Common myeloid progenitor, CD34-positive (primary cell): ENCODE results near the gene FGD2.

ENCODE experiments used
- CTCF ChIA-PET: fragments of 350-600 bp; sonication (Branson Sonifier 250); formaldehyde crosslinking; loops from one replicate; lab custom pipeline; 2021; ENCODE audit warnings: antibody characterized with exemption; lab: Charles Lee
- POLR2A ChIA-PET: fragments of 350-600 bp; sonication (Branson Sonifier 250); formaldehyde crosslinking; loops from one replicate; lab custom pipeline; 2021; ENCODE audit warnings: antibody characterized with exemption; lab: Charles Lee
- DNase-seq, 3 donors: peaks; one replicate each; pipeline versions ENCODE4 v3.0.0 to v3.0.0-alpha.2; 2013
- H3K27ac ChIP-seq, 2 experiments: 1 replicate in 1 of 2; 2 replicates in 1 of 2; pipeline ENCODE4 v1.7.0; 2013; ENCODE audit warnings: inconsistent platforms in 2 of 2, low read length in 2 of 2, mild to moderate bottlenecking in 2 of 2, low read depth in 1 of 2, moderate library complexity in 1 of 2; ENCODE audit not compliant: severe bottlenecking in 2 of 2, insufficient read depth in 1 of 2, poor library complexity in 1 of 2
- H3K27me3 ChIP-seq, 5 experiments: replicated peaks in 2 of 5; 1 replicate in 3 of 5; 2 replicates in 2 of 5; pipeline versions ENCODE4 v1.6.1 to v1.7.0; 2013; ENCODE audit warnings: low read length in 4 of 5, mild to moderate bottlenecking in 2 of 5, moderate library complexity in 2 of 5, inconsistent platforms in 1 of 5; ENCODE audit not compliant: insufficient read depth in 5 of 5, control insufficient read depth in 4 of 5
- H3K36me3 ChIP-seq, 4 experiments: 1 replicate in 2 of 4; 2 replicates in 2 of 4; pipeline versions ENCODE4 v1.6.1 to v1.7.0; 2013; ENCODE audit warnings: low read length in 3 of 4, control low read depth in 1 of 4, mild to moderate bottlenecking in 1 of 4; ENCODE audit not compliant: control insufficient read depth in 4 of 4, insufficient read depth in 4 of 4
- H3K4me1 ChIP-seq, 4 experiments: 1 replicate in 3 of 4; 2 replicates in 1 of 4; pipeline versions ENCODE4 v1.6.1 to v1.7.1; 2013; ENCODE audit warnings: low read length in 3 of 4, mild to moderate bottlenecking in 3 of 4, control low read depth in 1 of 4, inconsistent platforms in 1 of 4, moderate library complexity in 1 of 4; ENCODE audit not compliant: control insufficient read depth in 4 of 4, insufficient read depth in 4 of 4; ENCODE audit errors: control extremely low read depth in 1 of 4
- H3K4me3 ChIP-seq, 7 experiments: 1 replicate in 4 of 7; 2 replicates in 3 of 7; pipeline versions ENCODE4 v1.5.1 to v1.7.0; 2013; ENCODE audit warnings: mild to moderate bottlenecking in 7 of 7, low read length in 6 of 7, moderate library complexity in 6 of 7, inconsistent platforms in 2 of 7, low read depth in 2 of 7, control low read depth in 1 of 7; ENCODE audit not compliant: insufficient read depth in 4 of 7, control insufficient read depth in 1 of 7; ENCODE audit errors: extremely low read depth in 1 of 7
- H3K9me3 ChIP-seq, 5 experiments: 1 replicate in 4 of 5; 2 replicates in 1 of 5; pipeline versions ENCODE4 v1.6.1 to v1.7.1; 2013; ENCODE audit warnings: low read length in 4 of 5, mild to moderate bottlenecking in 2 of 5, inconsistent platforms in 1 of 5, low read depth in 1 of 5, moderate library complexity in 1 of 5; ENCODE audit not compliant: control insufficient read depth in 4 of 5, insufficient read depth in 2 of 5; ENCODE audit errors: control extremely low read depth in 1 of 5
- WGBS: methylation state at CpG from one replicate; pipeline ENCODE4 v1.1.5; 2013; ENCODE audit not compliant: insufficient coverage; 5-methylcytosine and 5-hydroxymethylcytosine counted together

The FGD2 gene

DNA sequence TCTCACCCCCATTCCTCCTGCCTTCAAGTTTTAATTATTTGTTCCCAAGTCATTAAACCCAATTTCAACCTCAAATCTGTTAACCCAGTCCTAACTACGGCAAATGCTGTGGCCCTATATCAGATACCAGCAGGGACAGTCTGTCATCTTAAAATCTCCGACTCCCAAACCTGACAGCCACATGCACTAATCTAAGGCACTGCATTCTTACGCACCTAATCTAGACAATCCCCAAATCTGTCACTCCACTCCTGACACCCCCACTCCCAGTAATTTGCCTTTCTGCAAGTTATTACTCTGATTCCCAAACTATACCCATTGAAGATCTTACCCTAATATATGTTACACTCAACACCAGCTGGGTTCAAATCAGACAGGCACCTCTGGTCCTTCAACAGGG lies 21.9 kb upstream of the FGD2 start:
- peaks cover under 1 to 24% (median 5%) of the 10 kb centered on the region in 4 experiments for H3K36me3 ChIP-seq
- POLR2A ChIA-PET: no interaction called here
- WGBS: 97% methylated on average over 3 of the region's 3 CpGs
- H3K27me3 ChIP-seq: no peaks in the 10 kb centered on the region
- no peaks in the 10 kb centered on the region for H3K9me3 ChIP-seq
- CTCF ChIA-PET: interaction anchor here (0.8 to 2.4 kb wide), 3 partner anchors 35 to 226 kb away, joined by 3 to 10 read pairs (median 4); partner anchors contain the start of gene C6orf89
- H3K4me1 ChIP-seq: peaks cover 9 to 39% (median 31%) of the 10 kb centered on the region in 4 experiments
- no peak overlapping the region for H3K27ac ChIP-seq
- no peak overlapping the region for H3K4me3 ChIP-seq
- no peak for DNase-seq

- 17% methylated on average over 19 of the region's 19 CpGs for WGBS
- CTCF ChIA-PET: interaction anchor here (1.3 to 2.4 kb wide), 3 partner anchors 9 to 186 kb away, joined by 4 to 10 read pairs (median 4); no protein-coding TSS in a partner anchor
- no peaks in the 10 kb centered on the region for H3K9me3 ChIP-seq
Observed at GRCh38 chr6:36984581-36985416, 20.7 kb upstream of the FGD2 start.

GRCh38 chr6:36985417-36985807 lies 20.0 kb upstream of the FGD2 start:
- H3K36me3 ChIP-seq: peaks cover 0 to 13% (median 4%) of the 10 kb centered on the region in 4 experiments
- peaks cover 9 to 39% (median 31%) of the 10 kb centered on the region in 4 experiments for H3K4me1 ChIP-seq
- DNase-seq: no peak
- H3K9me3 ChIP-seq: no peaks in the 10 kb centered on the region
- H3K27me3 ChIP-seq: no peaks in the 10 kb centered on the region
- POLR2A ChIA-PET: interaction anchor here (0.7 to 1.6 kb wide), 6 partner anchors 8 to 187 kb away, joined by 3 to 7 read pairs (median 4); partner anchors contain the start of genes C6orf89, PI16 and PPIL1
- WGBS: 0% methylated on average over 10 of the region's 15 CpGs
- peak overlapping the region; percentile 68 to 82 for H3K27ac ChIP-seq
- CTCF ChIA-PET: interaction anchor here (1.0 to 2.3 kb wide), 6 partner anchors 9 to 185 kb away, joined by 3 to 11 read pairs (median 4); partner anchors contain the start of gene C6orf89
- H3K4me3 ChIP-seq: peak overlapping the region; percentile 58 to 99 (median 90)

More at GRCh38 chr6:36984581-36985416, 20.7 kb upstream of the FGD2 start:
- peaks cover 9 to 39% (median 31%) of the 10 kb centered on the region in 4 experiments for H3K4me1 ChIP-seq
- H3K4me3 ChIP-seq: peak overlapping the region; percentile 50 to 95 (median 90)
- DNase-seq: peak; percentile 46 to 72 (median 69)
- H3K36me3 ChIP-seq: peaks cover 0 to 19% (median 4%) of the 10 kb centered on the region in 4 experiments
- H3K27me3 ChIP-seq: no peaks in the 10 kb centered on the region
- peak overlapping the region; percentile 68 to 82 for H3K27ac ChIP-seq
- POLR2A ChIA-PET: no interaction called here

- H3K9me3 ChIP-seq: no peaks in the 10 kb centered on the region
- H3K36me3 ChIP-seq: peaks cover 0 to 7% (median 2%) of the 10 kb centered on the region in 4 experiments
- peak within 1 kb of the TSS; percentile 68 to 82 for H3K27ac ChIP-seq
- peak; percentile 81 to 91 (median 91) for DNase-seq
- peak within 1 kb of the TSS; percentile 58 to 99 (median 90) for H3K4me3 ChIP-seq
- ChIA-PET CTCF (interaction anchor here (0.7 to 2.3 kb wide), 7 partner anchors 21 to 185 kb away, joined by 3 to 11 read pairs (median 4); partner anchors contain the start of gene C6orf89), POLR2A (interaction anchor here (0.5 to 1.6 kb wide), 8 partner anchors 9 to 712 kb away, joined by 3 to 7 read pairs (median 4); partner anchors contain the start of genes C6orf89, MDGA1, PI16 and PPIL1)
- under 1% methylated on average over 93 of the region's 101 CpGs for WGBS
- peaks cover 9 to 39% (median 31%) of the 10 kb centered on the region in 4 experiments for H3K4me1 ChIP-seq
- H3K27me3 ChIP-seq: no peaks in the 10 kb centered on the region
Observed at GRCh38 chr6:36985808-36986703, 19.4 kb upstream of the FGD2 start, which contains the start of gene MTCH1. Gene MTCH1 (minus strand): TSS chr6:36986196. CDS start chr6:36986173, 23 bp downstream.

- 0% methylated on average over 2 of the region's 8 CpGs for WGBS
- no peaks in the 10 kb centered on the region for H3K27me3 ChIP-seq
- peak in 2 of 3 donors; percentile 46 to 56 for DNase-seq
- H3K4me1 ChIP-seq: peaks cover 9 to 39% (median 31%) of the 10 kb centered on the region in 4 experiments
- peak overlapping the region; percentile 58 to 99 (median 90) for H3K4me3 ChIP-seq
- CTCF ChIA-PET: interaction anchor here (0.8 to 2.3 kb wide), 4 partner anchors 20 to 101 kb away, joined by 3 to 11 read pairs (median 5); partner anchors contain the start of gene C6orf89
- POLR2A ChIA-PET: interaction anchor here (0.5 to 1.6 kb wide), 6 partner anchors 10 to 711 kb away, joined by 3 to 7 read pairs (median 4); partner anchors contain the start of genes C6orf89, MDGA1 and PPIL1
- peaks cover 0 to under 1% (median 0%) of the 10 kb centered on the region in 4 experiments for H3K36me3 ChIP-seq
- no peaks in the 10 kb centered on the region for H3K9me3 ChIP-seq
- H3K27ac ChIP-seq: peak overlapping the region; percentile 68 to 82
Observed at GRCh38 chr6:36986704-36987047, 18.8 kb upstream of the FGD2 start.

GRCh38 chr6:36989264-36989663 lies 16.2 kb upstream of the FGD2 start:
- H3K9me3 ChIP-seq: no peaks in the 10 kb centered on the region
- peaks cover 4 to 22% (median 20%) of the 10 kb centered on the region in 4 experiments for H3K4me1 ChIP-seq
- H3K4me3 ChIP-seq: no peak overlapping the region
- H3K27ac ChIP-seq: no peak overlapping the region
- no peak for DNase-seq
- POLR2A ChIA-PET: no interaction called here
- H3K36me3 ChIP-seq: no peaks in the 10 kb centered on the region
- no peaks in the 10 kb centered on the region for H3K27me3 ChIP-seq
- 100% methylated on average over 4 of the region's 6 CpGs for WGBS
- CTCF ChIA-PET: interaction anchor here (0.9 to 1.7 kb wide), 4 partner anchors 8 to 29 kb away, joined by 3 to 5 read pairs (median 4); no protein-coding TSS in a partner anchor
